ENCODE data around the gene CCSER1. TPM values are rescaled to one million over a fixed set of nuclear protein-coding genes. Genes with fewer than 3 reads are reported as not detected.
A peak's percentile ranks its signal among the peaks of the same experiment; 100 is the strongest.

Gene CCSER1
- total and polyA plus RNA-seq, 2 of the 8 experiments (the other 6 are each of a cell fraction or from before 2014, with no cell fraction given) = 0.26 to 0.84 TPM

DNA sequence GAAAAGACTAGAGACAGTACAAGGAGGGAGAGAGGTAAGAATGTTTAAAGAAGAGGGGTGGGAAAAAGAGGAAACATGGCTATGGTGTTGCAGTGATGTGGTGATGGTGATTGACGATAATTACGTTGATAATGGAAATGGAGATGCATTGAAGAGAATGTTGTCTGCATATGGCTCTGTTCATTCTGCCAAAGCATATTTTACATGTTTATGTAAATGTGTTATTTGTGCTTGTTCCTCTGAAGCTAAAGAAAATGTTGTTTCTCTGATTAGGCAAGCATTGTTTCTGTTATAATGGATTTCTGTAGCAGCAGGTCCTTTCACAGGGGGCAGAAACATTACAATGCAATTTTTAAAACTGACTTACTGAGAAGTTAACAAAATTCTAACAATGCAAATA, 958.8 kb downstream of the CCSER1 start:
- Histone ChIP-seq H4K8ac (ENCODE audit: extremely low read depth, insufficient read depth, low read length) (no peak overlapping the region), H4K91ac (replicated peaks; ENCODE audit: insufficient read length, low read length) (no peak overlapping the region), H4K20me1 (replicated peaks in 1 of 2; ENCODE audit: control insufficient read depth in 1 of 2, insufficient read depth in 2 of 2, low read length in 2 of 2) (no peaks in the 10 kb centered on the region), H3K56ac (replicated peaks; ENCODE audit: insufficient read length, low read depth, low read length) (no peak overlapping the region), H2BK15ac (ENCODE audit: low read length) (no peak overlapping the region), H3K23me2 (ENCODE audit: low read depth, low read length) (no peaks in the 10 kb centered on the region; the same call in 1 of the 2 replicates), H3K79me2 (ENCODE audit: control insufficient read depth in 1 of 2, insufficient read depth in 2 of 2, low read length in 2 of 2) (no peaks in the 10 kb centered on the region), H3K18ac (ENCODE audit: extremely low read depth, low read length) (no peak overlapping the region; the same call in 1 of the 2 replicates), H3K79me1 (ENCODE audit: low read depth, low read length) (no peaks in the 10 kb centered on the region), H2BK120ac (replicated peaks; ENCODE audit: low read depth, low read length) (no peak overlapping the region), H3K4ac (replicated peaks; ENCODE audit: insufficient read length, low read depth, low read length) (no peak overlapping the region), H3K4me1 (replicated peaks in 1 of 4; ENCODE audit: control insufficient read depth in 3 of 4, insufficient read depth in 4 of 4, low read length in 3 of 4) (peaks cover 1 to 9% (median 3%) of the 10 kb centered on the region in 4 experiments; a peak in 4 of 7 replicates), H3K14ac (ENCODE audit: insufficient read length) (no peak overlapping the region), H3K9me3 (ENCODE audit: insufficient read depth in 2 of 2, low read depth in 1 of 2, low read length in 1 of 2) (no peaks in the 10 kb centered on the region), H3K27me3 (replicated peaks in 1 of 4; ENCODE audit: control insufficient read depth in 3 of 4, extremely low read depth in 1 of 4, insufficient read depth in 3 of 4, low read length in 3 of 4) (no peaks in the 10 kb centered on the region), H3K27ac (ENCODE audit: low read depth, low read length) (no peak overlapping the region), H3K36me3 (ENCODE audit: control insufficient read depth in 2 of 4, insufficient read depth in 4 of 4, low read length in 3 of 4) (no peaks in the 10 kb centered on the region), H2BK12ac (ENCODE audit: low read depth, low read length) (no peak overlapping the region), H2BK20ac (ENCODE audit: low read length) (peak overlapping the region; percentile 61; the same call in 1 of the 2 replicates), H3K4me2 (ENCODE audit: insufficient read depth in 1 of 2, low read depth in 2 of 2, low read length in 2 of 2) (peak overlapping the region; percentile 49 to 55; a peak in 3 of 4 replicates), H2BK5ac (ENCODE audit: low read depth, low read length) (peak overlapping the region; percentile 71; the same call in 1 of the 2 replicates), H3K9ac (replicated peaks in 1 of 4; ENCODE audit: extremely low read depth in 1 of 4, low read depth in 3 of 4, low read length in 3 of 4) (no peak overlapping the region), H3K4me3 (ENCODE audit: extremely low read depth in 1 of 4, insufficient read depth in 2 of 4, low read depth in 3 of 4, low read length in 4 of 4) (peak overlapping the region in 1 of 4 experiments; percentile 24; a peak in 1 of 8 replicates), H2AFZ (ENCODE audit: low read length) (0 out of 2 replicates have a peak overlapping the region, but pooled peaks have one; percentile 26), H4K5ac (ENCODE audit: insufficient read length, low read depth, low read length) (no peak overlapping the region), H3K23ac (ENCODE audit: insufficient read length) (no peak overlapping the region), H2AK5ac (ENCODE audit: low read depth, low read length) (no peak overlapping the region)
- 0 out of 2 replicates have a peak, but pooled peaks have one; percentile 14 for TF ChIP-seq BACH1 (IDR thresholded peaks at IDR 0.05; ENCODE audit: low read length)
- TF ChIP-seq, protein P1, sequence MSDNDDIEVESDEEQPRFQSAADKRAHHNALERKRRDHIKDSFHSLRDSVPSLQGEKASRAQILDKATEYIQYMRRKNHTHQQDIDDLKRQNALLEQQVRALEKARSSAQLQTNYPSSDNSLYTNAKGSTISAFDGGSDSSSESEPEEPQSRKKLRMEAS (IDR thresholded peaks at IDR 0.05) = no peak
- TF ChIP-seq BRCA1 (IDR thresholded peaks at IDR 0.05; ENCODE audit: low read depth, low read length) = no peak
- POLR2A ChIA-PET (ENCODE audit: partially characterized antibody) = no interaction called here
- FAIRE-seq (no peak), DNase-seq (ENCODE audit: low read depth in 1 of 2, low spot score in 2 of 2) (no peak)
- WGBS, 2 experiments (ENCODE audit: extremely low coverage in 1 of 2, insufficient coverage in 1 of 2, insufficient read length in 1 of 2, insufficient replicate concordance in 2 of 2, low coverage in 1 of 2, low lambda C conversion rate in 2 of 2, missing lambda C conversion rate in 1 of 2) = 16% methylated on average over 2 of the region's 2 CpGs; no CpG with 5 or more reads in 1 of the 2 experiments
- CTCF ChIA-PET (ENCODE audit: partially characterized antibody) = interaction anchor here (0.7 to 1.3 kb wide), 2 partner anchors 8 to 1018 kb away, joined by 3 to 4 read pairs; no protein-coding TSS in a partner anchor
